DMS153 treated with DMSO at 0.1 percent for 48 hours (cell line): ENCODE results near the gene LRRC28.

Experiments
- DNase-seq: peaks from one replicate; lab custom pipeline; 2025; ENCODE audit not compliant: unreplicated experiment; lab: John Stamatoyannopoulos, UW

The LRRC28 gene

GRCh38 chr15:99433757-99434450, 182.6 kb downstream of the LRRC28 start:
- DNase-seq = no peak

GRCh38 chr15:99434506-99435112, 183.3 kb downstream of the LRRC28 start:
- DNase-seq = no peak

GRCh38 chr15:99435113-99435695, 183.9 kb downstream of the LRRC28 start:
- peak; percentile 30 for DNase-seq

DNA sequence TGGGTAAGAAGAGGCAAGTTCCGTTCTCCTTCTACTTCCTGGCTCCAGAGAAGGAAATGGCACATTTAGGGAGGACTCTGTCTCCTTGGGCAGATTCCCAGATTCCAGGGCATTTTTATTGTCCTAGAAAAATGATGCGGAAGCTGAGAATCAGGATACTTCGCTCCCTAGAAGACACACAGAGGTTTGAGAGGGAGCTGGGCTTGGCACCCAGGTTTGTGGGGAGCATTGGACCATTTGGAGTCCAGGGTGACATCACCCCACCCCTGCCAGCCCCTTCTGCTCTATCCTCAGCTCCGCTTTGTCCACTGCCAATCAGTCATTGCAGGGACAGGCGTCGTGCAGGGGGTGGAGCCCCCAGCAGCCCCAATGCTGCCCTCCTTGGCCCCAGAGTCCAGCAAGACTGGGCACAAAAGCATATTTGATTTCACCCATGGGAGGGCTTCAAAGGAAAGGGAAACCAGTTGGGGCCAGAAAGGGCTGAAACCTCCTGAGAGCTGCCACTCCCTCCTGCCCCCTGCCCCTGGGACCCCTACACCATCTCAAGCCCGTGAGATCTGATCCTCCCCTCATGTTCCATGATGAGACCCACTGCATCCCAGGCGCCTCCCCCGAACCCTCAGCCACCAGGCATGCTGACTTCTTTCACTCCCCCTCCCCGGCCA, 184.7 kb downstream of the LRRC28 start:
- no peak for DNase-seq

DNA sequence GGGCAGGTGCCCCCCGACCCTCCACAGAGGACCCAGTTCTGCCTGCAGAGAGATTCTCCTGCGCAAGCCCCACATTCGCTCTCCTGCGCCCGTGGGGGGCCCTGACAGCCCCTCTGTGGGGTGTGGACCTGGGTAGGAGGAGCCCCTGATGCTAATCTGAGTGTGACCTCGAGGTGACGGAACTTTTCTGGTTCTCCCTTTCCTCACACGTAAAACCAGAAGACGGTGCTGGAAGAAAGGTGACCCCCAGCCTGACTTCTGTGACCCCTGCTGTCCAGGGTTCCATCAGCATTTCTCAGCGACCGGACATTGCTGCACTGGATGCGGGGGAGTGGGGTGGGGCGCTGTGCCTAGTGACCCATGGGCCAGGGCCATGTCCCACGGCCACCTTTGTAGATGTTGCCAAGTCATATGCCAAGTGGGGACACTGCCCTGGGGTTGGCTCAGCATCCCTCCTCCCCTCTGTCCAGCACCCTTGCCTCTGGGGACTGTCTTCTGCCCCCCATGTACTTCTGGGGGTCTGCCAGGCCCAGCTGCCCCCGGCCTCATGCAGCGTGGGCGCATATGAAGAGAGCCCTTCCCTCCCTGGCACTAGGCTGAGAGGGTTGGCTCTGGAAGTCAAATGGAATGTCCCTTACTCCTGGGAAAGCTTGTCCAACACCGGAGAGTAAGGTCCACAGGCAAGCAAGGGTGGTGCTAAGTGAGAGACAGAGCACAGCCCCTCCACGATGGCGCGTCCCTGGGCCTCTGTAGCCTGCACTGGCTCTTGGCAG, 185.4 kb downstream of the LRRC28 start:
- DNase-seq = no peak

GRCh38 chr15:99437315-99438223, 186.3 kb downstream of the LRRC28 start:
- DNase-seq = no peak

- no peak for DNase-seq
Measured at GRCh38 chr15:99438224-99438585, 186.9 kb downstream of the LRRC28 start.

GRCh38 chr15:99438691-99439523, 187.6 kb downstream of the LRRC28 start:
- no peak for DNase-seq

DNA sequence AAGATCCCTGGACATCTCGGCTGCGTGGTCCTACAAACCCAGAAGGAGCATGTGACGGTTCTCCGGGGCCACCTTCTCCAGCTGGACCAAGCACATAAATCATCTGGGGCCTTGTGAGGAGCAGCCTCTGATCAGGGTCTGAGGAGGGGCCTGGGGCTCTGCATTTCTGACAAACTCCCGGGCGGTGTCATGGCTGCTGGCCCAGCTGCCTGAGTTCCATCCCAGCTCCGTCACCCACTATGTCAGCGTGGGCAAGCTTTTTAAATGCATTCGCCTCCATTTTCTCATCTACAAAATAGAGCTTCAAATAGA, 188.2 kb downstream of the LRRC28 start:
- no peak for DNase-seq

- no peak for DNase-seq
Measured at GRCh38 chr15:99440029-99440428, 188.7 kb downstream of the LRRC28 start.
